ENCODE measurements around the gene VPS37B.

VPS37B gene

DNA sequence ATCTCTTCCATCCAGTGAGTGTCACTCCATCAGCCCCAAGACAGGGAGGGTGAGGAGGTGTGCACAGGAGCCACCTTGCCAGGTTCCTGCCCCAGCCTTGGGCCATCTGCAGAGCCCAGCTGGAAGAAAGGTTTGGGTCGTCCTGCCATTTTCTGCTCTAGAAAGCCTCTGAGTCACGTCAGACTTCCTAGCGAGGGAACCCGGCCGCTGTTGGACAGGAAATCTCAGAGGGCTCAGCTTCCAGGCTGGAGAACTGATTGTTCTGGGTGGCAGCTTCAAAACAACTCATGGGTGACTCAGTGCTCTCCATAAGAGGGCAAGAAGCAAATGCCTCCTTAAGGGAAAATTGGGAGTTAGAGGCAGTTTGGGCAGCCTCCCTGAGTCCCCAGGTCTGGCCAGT lies 44.1 kb downstream of the VPS37B start:
- DNase-seq, result no peak

GRCh38 chr12:122850695-122851350 lies 45.1 kb downstream of the VPS37B start:
- DNase-seq, result no peak

GRCh38 chr12:122850048-122850445 lies 45.9 kb downstream of the VPS37B start:
- DNase-seq, result no peak

DNA sequence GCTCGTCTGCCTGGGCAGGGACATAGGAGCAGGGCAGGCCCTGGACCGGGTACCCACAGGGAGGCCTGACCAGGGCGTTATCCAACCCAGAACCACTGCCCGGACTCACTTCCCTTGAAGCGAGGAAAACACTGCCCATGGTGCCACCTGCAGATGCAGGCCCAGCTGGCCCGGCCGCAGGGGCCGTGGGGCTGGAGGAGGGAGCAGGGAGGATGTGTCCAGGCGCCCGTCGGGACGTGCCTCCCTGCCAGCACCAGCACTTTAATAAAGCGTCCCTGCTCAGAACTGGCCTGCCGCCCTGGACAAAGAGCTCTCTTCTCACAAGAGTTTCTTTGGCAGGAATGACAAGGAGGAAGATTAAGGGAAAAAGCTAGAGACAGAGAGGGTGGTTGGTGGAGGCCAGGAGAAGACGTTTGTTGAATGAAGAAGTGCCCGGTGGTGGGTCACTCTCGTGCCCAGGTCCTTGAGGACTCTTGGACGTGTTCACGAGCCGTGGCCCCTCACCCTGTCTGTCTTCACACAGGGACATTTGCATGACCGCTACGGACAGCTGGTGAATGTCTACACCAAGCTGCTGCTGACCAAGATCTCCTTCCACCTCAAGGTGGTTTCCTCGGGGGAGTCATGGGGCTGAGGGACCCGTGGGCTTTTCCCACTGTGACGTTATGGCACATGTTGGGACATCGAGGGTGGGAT lies 46.4 kb downstream of the VPS37B start:
- no peak for DNase-seq

- DNase-seq, result no peak
Measured at GRCh38 chr12:122848471-122849351, 47.2 kb downstream of the VPS37B start.

DNA sequence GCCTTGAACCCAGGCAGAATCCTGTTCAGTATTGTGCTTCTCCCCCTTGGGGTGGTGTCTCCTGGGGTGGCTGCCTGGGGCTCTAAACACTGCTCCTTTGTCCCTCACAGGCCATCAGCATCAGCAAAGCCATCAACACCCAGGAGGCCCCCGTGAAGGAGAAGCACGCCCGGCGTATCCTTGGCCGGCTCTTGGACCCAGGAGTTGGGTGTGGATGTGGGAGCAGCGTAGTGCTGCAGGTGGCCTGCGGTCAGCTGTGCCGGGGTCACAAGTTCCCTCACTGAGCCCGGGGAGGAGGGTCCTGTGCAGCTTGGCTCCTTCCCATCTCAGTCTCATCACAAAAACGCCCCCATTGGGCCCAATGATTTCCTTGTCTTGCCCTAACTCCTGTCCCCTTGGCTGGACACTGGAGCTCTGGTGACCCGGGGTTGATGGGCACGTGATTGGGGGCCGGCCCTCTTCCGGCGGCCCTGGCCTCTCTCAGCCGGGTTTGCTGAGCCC lies 48.0 kb downstream of the VPS37B start:
- DNase-seq, result no peak

DNA sequence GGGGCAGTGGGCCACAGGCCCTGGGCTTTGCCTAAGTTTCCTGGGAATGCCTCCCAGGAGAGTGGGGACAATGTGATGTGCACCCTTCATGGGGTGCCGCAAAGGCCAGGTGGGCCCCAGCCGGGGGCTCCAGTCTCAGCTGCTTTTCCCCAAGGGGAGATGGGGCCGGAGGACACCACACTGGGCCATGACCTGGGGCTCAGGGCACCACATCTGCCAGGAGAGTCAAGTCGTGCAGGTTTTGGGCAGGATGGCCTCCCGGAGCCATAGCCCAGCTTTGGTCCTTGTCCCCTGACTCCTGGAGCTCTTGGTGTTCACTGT lies 48.4 kb downstream of the VPS37B start:
- DNase-seq, result no peak

GRCh38 chr12:122846622-122847515 lies 49.1 kb downstream of the VPS37B start:
- no peak for DNase-seq

DNA sequence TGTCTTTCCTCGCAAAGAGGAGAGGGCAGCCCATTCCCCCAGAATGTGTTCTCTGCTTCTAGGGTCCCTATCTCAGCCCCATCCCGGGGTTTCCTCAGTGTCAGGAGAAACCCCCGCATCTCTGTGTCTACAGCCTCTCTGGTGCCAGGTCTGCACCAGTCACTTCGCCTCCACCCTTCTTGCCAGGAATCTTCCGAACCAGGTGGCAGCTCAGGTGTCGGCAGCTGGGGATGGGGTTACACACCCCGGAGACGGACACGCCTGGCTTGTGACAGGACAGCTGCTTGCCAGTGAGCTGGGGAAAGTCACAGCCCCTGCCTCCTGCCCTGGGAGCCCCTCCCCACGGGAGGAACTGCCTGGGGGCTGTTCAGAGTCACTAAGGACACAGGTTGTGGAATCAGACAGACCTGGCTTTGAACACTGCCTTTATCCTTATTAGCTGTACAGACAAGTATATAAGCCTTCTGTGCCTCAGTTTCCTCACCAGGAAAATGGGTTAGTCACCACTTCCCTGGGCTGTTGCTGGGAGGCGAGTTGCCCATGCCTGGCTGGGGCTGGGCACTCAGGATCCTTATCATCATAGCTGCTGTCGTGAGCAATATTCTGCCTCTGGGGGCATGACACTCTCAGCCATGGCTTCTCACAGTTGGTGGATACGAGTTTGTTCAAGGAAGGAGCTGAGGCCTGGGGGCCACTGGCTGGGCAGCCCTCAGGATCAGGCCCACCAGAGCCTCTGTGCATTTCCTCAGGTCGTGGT lies 49.9 kb downstream of the VPS37B start:
- DNase-seq, result no peak

DNA sequence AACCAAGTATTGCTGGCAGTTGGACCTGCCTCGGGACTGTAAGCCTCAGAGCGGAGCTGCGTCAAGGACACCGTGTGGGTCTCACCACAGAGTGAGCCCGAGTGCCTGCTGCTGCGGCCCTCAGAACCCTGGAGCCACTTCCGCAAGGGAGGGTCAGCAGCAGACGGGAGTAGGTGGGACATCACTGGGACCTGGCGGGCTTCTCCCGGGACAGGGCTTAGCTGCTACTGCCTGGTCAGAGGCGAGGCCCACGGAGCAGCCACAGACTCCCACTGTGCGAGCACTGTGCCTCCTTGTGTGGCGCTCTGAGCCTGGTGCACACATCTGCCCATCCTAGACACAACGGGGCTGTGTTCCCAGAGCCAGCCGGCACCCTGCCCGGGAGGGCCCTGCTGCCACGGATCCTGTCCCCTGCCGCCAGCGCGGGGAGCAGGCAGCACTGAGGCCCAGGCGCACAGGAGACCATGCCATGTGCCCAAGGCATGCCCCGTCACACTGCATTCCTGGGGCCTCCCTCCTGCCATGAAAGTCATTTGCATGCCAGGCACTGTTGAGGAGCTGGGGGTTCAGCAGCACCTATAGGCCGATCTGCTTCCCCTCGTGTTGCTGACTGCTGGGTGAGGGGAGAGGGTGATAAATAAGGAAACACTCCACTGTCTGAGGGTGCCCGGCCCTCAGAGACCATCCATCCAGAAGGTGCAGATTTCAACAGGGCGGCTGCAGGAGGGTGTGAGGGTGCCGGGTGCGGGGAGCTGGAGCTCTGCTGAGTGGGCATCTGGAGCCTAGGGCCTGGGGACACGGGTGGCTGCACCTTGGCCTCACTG lies 50.7 kb downstream of the VPS37B start:
- no peak for DNase-seq

- no peak for DNase-seq
Measured at GRCh38 chr12:122844366-122844971, 51.5 kb downstream of the VPS37B start.

- DNase-seq, result no peak
Measured at GRCh38 chr12:122843455-122843854, 52.5 kb downstream of the VPS37B start.

GRCh38 chr12:122842505-122843405 lies 53.2 kb downstream of the VPS37B start:
- no peak for DNase-seq

DNA sequence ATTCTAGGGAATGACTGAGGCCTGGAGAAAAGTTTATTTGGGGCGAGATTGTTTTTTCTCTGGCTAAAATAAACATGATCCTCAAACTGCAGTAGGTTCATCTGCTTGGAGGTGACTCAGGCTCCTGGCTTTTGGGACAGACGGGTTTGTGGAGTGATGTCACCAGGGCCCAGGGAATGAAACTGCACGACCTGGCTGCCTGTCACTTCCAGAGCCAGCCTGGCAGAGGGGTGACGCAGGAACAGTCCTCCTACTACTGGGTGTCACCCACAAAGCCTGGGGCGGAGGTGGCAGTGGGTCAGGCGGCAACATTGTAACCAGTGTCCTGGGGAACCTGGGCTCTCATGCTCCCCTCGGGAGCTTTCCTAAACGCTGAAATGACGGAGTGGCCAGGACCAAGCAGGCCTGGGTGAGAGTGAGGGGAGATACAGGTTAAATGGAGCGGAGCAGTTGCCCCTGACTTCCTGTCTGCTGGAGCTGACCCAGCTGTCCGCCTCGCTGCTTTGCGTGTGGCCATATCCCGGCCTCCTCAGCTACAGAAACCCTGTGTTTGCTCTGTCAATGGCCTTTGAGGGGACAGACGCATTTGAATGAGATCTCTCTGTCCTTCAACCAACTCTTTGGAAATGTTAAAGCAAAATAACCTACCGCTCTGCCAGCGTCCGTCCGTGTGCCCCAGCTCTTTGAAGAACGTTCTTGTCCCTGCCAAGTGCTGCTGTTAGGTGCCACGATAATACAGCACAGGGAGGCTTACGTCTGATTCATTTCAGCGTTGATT lies 54.2 kb downstream of the VPS37B start:
- DNase-seq, result no peak

GRCh38 chr12:122840580-122841513 lies 55.1 kb downstream of the VPS37B start:
- DNase-seq, result no peak

DNA sequence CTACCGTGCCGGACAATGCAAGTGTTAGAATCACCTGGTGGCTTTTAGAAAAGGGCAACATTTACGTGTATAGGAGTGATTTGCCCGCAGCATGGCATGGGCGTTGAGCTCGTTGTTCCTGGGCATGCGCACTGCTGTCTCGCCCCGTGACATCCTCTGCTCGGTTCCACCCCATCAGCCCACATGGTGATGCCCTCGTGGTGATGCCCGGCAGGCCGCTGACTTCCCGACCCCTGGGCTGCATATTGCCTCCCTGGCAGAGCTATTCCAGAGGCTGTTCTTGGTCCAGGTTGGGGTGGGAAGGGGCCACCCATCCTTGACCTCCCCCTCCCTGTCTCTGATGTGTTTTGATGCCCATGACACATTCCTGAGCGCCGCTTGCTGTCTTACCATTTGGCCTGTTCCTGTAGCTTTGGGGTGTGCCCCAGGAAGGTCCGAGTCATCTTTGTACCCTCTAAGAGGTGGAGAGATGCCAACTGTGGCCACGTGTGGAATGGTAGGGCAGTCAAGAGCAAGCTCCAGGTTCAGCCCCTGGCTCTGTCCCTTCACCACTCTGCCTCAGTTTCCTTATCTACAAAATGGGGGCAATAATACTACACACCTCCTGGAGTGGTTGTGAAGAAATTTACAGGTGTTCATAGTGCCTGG lies 55.9 kb downstream of the VPS37B start:
- DNase-seq, result no peak

GRCh38 chr12:122838841-122839240 lies 57.1 kb downstream of the VPS37B start:
- no peak for DNase-seq
